Colonic mucosa (tissue), 4 donors: ENCODE data around the gene LPIN1. TPM values are rescaled to one million over a fixed set of nuclear protein-coding genes. Genes with fewer than 3 reads are reported as not detected.
"Not testable (repeated sequence)": the region's sequence is repeated elsewhere in the genome, so short reads cannot be mapped to it uniquely, and the experiment has no call there.

Experiments used
- DNase-seq: peaks from one replicate; pipeline ENCODE4 v3.0.0-alpha.2; 2020
- H3K27ac ChIP-seq: fragments of 200-600 bp; one replicate; pipeline ENCODE4 v1.8.0; 2021
- H3K27me3 ChIP-seq: fragments of 200-600 bp; one replicate; pipeline ENCODE4 v1.8.0; 2021
- H3K36me3 ChIP-seq: fragments of 200-600 bp; one replicate; pipeline ENCODE4 v1.8.0; 2021
- H3K4me1 ChIP-seq: fragments of 200-600 bp; one replicate; pipeline ENCODE4 v1.8.0; 2021; ENCODE audit warnings: mild to moderate bottlenecking
- H3K4me3 ChIP-seq: fragments of 200-600 bp; one replicate; pipeline ENCODE4 v1.8.0; 2021
- H3K9ac ChIP-seq, 2 donors: one replicate each; pipeline ENCODE4 v1.7.0; 2013; ENCODE audit warnings: control low read depth in 2 of 2, low read depth in 2 of 2, low read length in 2 of 2
- H3K9me3 ChIP-seq: fragments of 200-600 bp; one replicate; pipeline ENCODE4 v1.8.0; 2021
- intact Hi-C: fragments of 100-400 bp; cut with DNase I; formaldehyde crosslinking; loops from one replicate; pipeline ENCODE4 v1.14.1; 2022
- total RNA-seq, 2 donors: library from RNA; stranded (reverse); fragmentation: NEBNext Ultra II Directional in 1 of 2; extraction: Animal tissue kit (Norgen Biotek cat#: 25700) in 1 of 2; gene quantifications; one replicate each; pipeline ENCODE4 v1.2.1, GENCODE V29; 2021
- TF ChIP-seq, protein P1 (sequence below): fragments of 200-600 bp; IDR thresholded peaks from one replicate; pipeline ENCODE4 v1.8.0; 2022; ENCODE audit warnings: antibody characterized with exemption, mild to moderate bottlenecking
- donor health status: healthy.
- donor health status: DM: no; HTN: no; CAD: no.
- donor health status: DM: no; HTN: no; CAD: no.

The LPIN1 gene
- total RNA-seq, 2 donors from 2014 or later = 17.3 to 45.7 TPM

DNA sequence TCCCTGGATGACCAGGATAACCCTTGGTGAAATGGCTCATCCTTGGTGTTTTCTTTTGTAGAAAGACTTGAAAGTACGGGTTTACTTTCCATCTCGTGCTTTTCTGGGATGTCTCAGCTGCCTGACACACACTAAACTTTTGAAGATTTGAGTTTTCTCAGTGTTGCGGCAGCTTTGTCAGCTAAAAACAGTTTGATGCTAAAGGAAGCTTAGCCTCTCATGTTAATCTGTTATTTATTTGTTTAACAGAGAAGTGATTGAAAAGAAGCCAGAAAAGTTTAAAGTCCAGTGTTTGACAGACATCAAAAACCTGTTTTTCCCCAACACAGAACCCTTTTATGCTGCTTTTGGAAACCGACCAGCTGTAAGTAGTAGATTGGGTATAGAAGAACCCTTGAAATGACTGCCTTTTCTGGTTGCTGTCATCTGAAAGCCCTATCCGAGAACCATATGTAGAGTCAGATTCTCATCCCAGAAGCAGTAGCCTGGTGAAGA, 72.8 kb downstream of the LPIN1 start:
- H3K9me3 ChIP-seq = no peaks in the 10 kb centered on the region
- intact Hi-C loops = no loop called here
- H3K9ac ChIP-seq = no peak overlapping the region
- TF ChIP-seq, protein P1, sequence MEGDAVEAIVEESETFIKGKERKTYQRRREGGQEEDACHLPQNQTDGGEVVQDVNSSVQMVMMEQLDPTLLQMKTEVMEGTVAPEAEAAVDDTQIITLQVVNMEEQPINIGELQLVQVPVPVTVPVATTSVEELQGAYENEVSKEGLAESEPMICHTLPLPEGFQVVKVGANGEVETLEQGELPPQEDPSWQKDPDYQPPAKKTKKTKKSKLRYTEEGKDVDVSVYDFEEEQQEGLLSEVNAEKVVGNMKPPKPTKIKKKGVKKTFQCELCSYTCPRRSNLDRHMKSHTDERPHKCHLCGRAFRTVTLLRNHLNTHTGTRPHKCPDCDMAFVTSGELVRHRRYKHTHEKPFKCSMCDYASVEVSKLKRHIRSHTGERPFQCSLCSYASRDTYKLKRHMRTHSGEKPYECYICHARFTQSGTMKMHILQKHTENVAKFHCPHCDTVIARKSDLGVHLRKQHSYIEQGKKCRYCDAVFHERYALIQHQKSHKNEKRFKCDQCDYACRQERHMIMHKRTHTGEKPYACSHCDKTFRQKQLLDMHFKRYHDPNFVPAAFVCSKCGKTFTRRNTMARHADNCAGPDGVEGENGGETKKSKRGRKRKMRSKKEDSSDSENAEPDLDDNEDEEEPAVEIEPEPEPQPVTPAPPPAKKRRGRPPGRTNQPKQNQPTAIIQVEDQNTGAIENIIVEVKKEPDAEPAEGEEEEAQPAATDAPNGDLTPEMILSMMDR = no peak
- H3K27me3 ChIP-seq = no peaks in the 10 kb centered on the region
- no peak overlapping the region for H3K27ac ChIP-seq
- DNase-seq = no peak
- peaks cover 13% of the 10 kb centered on the region for H3K36me3 ChIP-seq
- no peak overlapping the region for H3K4me3 ChIP-seq
- no peaks in the 10 kb centered on the region for H3K4me1 ChIP-seq

DNA sequence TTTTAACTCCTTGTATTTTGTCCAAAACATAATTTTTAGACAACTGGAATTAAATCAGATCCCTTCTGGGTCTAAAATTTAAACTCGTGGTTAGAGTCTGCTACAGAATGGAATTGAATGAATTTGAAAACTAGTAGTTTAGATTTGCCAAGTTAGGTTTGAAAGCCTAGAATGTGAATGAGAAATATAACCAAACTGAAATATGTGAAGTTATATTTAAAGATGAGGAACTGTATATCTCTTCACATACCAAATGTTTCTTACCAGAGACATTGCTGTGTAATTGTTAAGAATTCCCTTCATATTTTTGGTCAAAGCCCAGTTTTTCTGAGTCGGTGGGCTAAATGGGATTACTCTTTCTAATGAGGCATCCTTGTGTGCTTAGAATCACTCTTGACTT, 74.2 kb downstream of the LPIN1 start:
- H3K9ac ChIP-seq = no peak overlapping the region
- H3K4me1 ChIP-seq = no peaks in the 10 kb centered on the region
- H3K27me3 ChIP-seq = no peaks in the 10 kb centered on the region
- H3K4me3 ChIP-seq = no peak overlapping the region
- H3K9me3 ChIP-seq = no peaks in the 10 kb centered on the region
- intact Hi-C loops = no loop called here
- peaks cover 4% of the 10 kb centered on the region for H3K36me3 ChIP-seq
- TF ChIP-seq, protein P1 = no peak
- no peak overlapping the region for H3K27ac ChIP-seq
- no peak for DNase-seq

DNA sequence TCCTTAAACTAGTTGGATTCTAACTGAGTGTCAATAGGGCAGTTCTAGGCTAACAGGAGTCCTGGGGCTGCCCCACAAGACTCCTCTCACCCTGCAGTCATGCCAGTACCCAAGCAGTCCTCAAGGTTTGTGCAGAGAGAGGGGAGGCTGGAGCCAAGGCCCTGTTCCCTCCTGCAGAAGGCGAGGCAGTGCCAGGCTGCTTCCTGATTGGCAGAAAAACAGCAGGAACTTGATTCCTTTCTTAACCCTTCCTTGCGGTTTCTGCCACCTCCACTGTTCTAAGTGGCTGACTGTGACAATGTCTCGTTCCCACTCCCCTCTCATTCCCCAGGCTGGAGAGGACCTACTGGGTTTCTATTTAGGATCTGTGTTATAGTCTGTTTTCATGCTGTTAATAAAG, 75.3 kb downstream of the LPIN1 start:
- no peaks in the 10 kb centered on the region for H3K27me3 ChIP-seq
- DNase-seq = no peak
- H3K4me3 ChIP-seq = no peak overlapping the region
- H3K4me1 ChIP-seq = no peaks in the 10 kb centered on the region
- TF ChIP-seq, protein P1 = no peak
- no peak overlapping the region for H3K27ac ChIP-seq
- peaks cover 4% of the 10 kb centered on the region for H3K36me3 ChIP-seq
- intact Hi-C loops = no loop called here
- no peak overlapping the region for H3K9ac ChIP-seq
- no peaks in the 10 kb centered on the region for H3K9me3 ChIP-seq

DNA sequence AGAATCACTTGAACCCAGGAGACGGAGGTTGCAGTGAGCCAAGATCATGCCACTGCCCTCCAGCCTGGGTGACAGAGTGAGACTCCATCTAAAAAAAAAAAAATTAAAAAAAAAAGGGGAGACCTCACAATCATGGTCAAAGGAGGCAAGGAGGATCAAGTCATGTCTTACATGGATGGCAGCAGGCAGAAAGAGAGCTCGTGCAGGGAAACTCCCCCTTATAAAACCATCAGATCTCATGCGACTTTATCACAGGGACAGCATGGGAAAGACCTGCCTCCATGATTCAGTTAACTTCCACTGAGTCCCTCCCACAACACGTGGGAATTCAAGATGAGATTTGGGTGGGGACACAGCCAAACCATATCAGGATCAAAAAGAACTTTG, 75.9 kb downstream of the LPIN1 start:
- intact Hi-C loops = not testable (repeated sequence)

DNA sequence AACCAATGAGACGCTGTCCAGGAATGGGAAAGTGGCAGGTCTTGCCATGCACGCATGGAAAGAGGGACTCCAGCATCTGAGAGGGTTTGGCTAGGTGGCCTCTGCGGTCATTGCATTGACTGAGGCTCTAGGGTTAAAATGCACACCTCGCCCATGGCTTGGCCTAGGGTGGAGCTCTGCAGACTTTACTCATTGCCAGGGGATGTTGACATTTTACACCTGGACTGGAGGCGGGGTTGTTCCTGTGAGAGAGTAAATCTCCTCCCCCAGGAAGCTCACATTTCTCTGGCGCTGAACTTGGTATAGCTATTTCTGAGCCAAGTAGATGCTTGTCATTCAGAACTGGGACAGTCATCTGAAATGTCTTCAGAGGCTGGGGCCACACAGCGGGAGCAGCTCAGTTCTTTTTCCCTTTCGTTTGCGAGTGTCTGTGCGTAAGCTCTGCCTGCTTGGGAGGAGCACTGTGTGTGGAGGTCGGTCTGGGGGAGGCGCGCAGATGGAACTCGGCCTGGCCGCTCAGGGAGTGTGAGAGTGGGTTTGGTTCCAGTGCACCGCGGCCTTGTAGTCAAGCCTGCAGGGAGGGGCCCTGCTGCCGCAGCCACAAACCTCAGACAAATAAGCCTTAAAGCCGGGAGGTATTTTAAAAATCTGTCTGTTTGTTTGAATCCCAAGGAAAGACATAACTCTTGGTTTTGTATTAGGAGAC, 76.5 kb downstream of the LPIN1 start:
- peaks cover 4% of the 10 kb centered on the region for H3K36me3 ChIP-seq
- no peaks in the 10 kb centered on the region for H3K9me3 ChIP-seq
- peak; percentile 79 for DNase-seq
- no peak overlapping the region for H3K9ac ChIP-seq
- no peak overlapping the region for H3K4me3 ChIP-seq
- H3K4me1 ChIP-seq = no peaks in the 10 kb centered on the region
- H3K27ac ChIP-seq = peak overlapping the region; percentile 38
- H3K27me3 ChIP-seq = no peaks in the 10 kb centered on the region
- intact Hi-C loops = no loop called here
- TF ChIP-seq, protein P1 = no peak

More for the DNA sequence above, 75.9 kb downstream of the LPIN1 start:
- H3K27ac ChIP-seq = peak overlapping the region; percentile 38
- not testable (repeated sequence) for H3K9me3 ChIP-seq, H3K4me1 ChIP-seq, DNase-seq, H3K4me3 ChIP-seq, H3K9ac ChIP-seq, H3K36me3 ChIP-seq, H3K27me3 ChIP-seq
